A549 (cell line): Measurements from ENCODE around the gene NTNG1.

Experiments
- CHD2 ChIP-seq: fragments of 150-350 bp; IDR thresholded peaks from 2 replicates; pipeline ENCODE4 v1.6.1; 2014; ENCODE audit warnings: low read length; ENCODE audit not compliant: partially characterized antibody
- CHD4 ChIP-seq: fragments of 200-600 bp; sonication (generic); IDR thresholded peaks from 2 replicates; pipeline ENCODE4 v1.6.1; 2016; ENCODE audit warnings: antibody characterized with exemption, mild to moderate bottlenecking, borderline replicate concordance
- CTCF ChIP-seq: fragments of >200 bp; sonication (Bioruptor Twin); formaldehyde crosslinking; IDR thresholded peaks from 3 replicates; pipeline ENCODE4 v1.5.1; 2016
- E2F6 ChIP-seq: IDR thresholded peaks from 2 replicates; pipeline ENCODE4 v1.6.1; 2012; ENCODE audit warnings: low read depth, borderline replicate concordance
- FOSB ChIP-seq: fragments of 250-450 bp; sonication (Bioruptor Pico); IDR thresholded peaks from 2 replicates; pipeline ENCODE4 v1.5.0; 2020; ENCODE audit warnings: mild to moderate bottlenecking, moderate library complexity
- HDAC2 ChIP-seq: fragments of 200-600 bp; sonication (generic); IDR thresholded peaks from 2 replicates; pipeline ENCODE4 v1.6.1; 2016
- JUN ChIP-seq, 2 experiments: fragments of >200 bp; sonication (Bioruptor Twin); formaldehyde crosslinking; IDR thresholded peaks; 2 replicates in 1 of 2; 3 replicates in 1 of 2; pipeline ENCODE4 v1.6.1; 2016 to 2017
- KDM1A ChIP-seq: fragments of 200-600 bp; sonication (generic); IDR thresholded peaks from 2 replicates; pipeline ENCODE4 v1.6.1; 2016; ENCODE audit warnings: low read depth, mild to moderate bottlenecking
- POLR2A ChIP-seq: IDR thresholded peaks from 2 replicates; pipeline ENCODE4 v1.6.1; 2012; ENCODE audit warnings: mild to moderate bottlenecking, low read length
- TF ChIP-seq, protein P1 (sequence below): fragments of 200-600 bp; sonication (generic); IDR thresholded peaks from 2 replicates; pipeline ENCODE4 v1.6.1; 2016; ENCODE audit warnings: antibody characterized with exemption, mild to moderate bottlenecking, moderate library complexity
- TF ChIP-seq, protein P2 (sequence below): IDR thresholded peaks from 2 replicates; pipeline ENCODE4 v1.6.1; 2012

DNA sequence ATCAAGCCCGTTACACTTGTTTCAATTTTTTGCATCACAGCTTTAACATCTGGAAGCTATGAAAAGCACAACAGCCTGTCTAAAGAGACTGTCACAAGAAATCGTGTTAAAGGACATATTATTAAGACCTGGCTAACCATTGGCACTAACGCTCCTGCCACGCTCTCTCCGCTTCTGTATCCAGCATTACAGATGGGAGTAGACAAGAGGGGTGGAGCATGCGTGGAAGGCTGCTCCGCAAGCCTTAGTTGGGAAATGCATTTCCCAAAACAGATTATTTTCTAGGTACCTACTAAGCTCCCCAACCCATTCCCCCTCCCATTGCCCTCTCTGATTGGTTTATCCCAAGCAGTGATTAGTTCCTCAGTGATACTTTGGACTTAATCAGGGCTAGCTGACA is 72.4 kb downstream of the NTNG1 start:
- TF ChIP-seq CTCF (no peak), E2F6 (no peak), JUN (IDR thresholded peaks at IDR 0.05) (no peak), HDAC2 (no peak), CHD2 (no peak), POLR2A (no peak), CHD4 (no peak), KDM1A (no peak), FOSB (CRISPR knock-in tag) (no peak)
- TF ChIP-seq, protein P1, sequence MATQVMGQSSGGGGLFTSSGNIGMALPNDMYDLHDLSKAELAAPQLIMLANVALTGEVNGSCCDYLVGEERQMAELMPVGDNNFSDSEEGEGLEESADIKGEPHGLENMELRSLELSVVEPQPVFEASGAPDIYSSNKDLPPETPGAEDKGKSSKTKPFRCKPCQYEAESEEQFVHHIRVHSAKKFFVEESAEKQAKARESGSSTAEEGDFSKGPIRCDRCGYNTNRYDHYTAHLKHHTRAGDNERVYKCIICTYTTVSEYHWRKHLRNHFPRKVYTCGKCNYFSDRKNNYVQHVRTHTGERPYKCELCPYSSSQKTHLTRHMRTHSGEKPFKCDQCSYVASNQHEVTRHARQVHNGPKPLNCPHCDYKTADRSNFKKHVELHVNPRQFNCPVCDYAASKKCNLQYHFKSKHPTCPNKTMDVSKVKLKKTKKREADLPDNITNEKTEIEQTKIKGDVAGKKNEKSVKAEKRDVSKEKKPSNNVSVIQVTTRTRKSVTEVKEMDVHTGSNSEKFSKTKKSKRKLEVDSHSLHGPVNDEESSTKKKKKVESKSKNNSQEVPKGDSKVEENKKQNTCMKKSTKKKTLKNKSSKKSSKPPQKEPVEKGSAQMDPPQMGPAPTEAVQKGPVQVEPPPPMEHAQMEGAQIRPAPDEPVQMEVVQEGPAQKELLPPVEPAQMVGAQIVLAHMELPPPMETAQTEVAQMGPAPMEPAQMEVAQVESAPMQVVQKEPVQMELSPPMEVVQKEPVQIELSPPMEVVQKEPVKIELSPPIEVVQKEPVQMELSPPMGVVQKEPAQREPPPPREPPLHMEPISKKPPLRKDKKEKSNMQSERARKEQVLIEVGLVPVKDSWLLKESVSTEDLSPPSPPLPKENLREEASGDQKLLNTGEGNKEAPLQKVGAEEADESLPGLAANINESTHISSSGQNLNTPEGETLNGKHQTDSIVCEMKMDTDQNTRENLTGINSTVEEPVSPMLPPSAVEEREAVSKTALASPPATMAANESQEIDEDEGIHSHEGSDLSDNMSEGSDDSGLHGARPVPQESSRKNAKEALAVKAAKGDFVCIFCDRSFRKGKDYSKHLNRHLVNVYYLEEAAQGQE: no peak
- TF ChIP-seq, protein P2, sequence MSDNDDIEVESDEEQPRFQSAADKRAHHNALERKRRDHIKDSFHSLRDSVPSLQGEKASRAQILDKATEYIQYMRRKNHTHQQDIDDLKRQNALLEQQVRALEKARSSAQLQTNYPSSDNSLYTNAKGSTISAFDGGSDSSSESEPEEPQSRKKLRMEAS: no peak
